ENCODE measurements around the gene MAGI3. TPM values are rescaled to one million over a fixed set of nuclear protein-coding genes. Genes with fewer than 3 reads are reported as not detected.

The MAGI3 gene
- total and polyA plus RNA-seq, 12 donors: 3.3 to 17.6 (median 11.8) TPM

- DNase-seq: no peak
- H3K27ac ChIP-seq: no peak overlapping the region
- peaks cover 0 to 5% (median 0%) of the 10 kb centered on the region in 3 donors for H3K9me3 ChIP-seq (replicated peaks in 1 of 3)
- WGBS, 4 donors: 92 to 97% (median 94%) methylated on average over 5 of the region's 5 CpGs
- no peaks in the 10 kb centered on the region for H3K36me3 ChIP-seq (replicated peaks in 1 of 2)
- TF ChIP-seq, protein P1, sequence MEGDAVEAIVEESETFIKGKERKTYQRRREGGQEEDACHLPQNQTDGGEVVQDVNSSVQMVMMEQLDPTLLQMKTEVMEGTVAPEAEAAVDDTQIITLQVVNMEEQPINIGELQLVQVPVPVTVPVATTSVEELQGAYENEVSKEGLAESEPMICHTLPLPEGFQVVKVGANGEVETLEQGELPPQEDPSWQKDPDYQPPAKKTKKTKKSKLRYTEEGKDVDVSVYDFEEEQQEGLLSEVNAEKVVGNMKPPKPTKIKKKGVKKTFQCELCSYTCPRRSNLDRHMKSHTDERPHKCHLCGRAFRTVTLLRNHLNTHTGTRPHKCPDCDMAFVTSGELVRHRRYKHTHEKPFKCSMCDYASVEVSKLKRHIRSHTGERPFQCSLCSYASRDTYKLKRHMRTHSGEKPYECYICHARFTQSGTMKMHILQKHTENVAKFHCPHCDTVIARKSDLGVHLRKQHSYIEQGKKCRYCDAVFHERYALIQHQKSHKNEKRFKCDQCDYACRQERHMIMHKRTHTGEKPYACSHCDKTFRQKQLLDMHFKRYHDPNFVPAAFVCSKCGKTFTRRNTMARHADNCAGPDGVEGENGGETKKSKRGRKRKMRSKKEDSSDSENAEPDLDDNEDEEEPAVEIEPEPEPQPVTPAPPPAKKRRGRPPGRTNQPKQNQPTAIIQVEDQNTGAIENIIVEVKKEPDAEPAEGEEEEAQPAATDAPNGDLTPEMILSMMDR (IDR thresholded peaks at IDR 0.05): no peak
- no peak for TF ChIP-seq POLR2A (IDR thresholded peaks at IDR 0.05)
- intact Hi-C loops (cut with DNase I): no loop called here
- H3K4me1 ChIP-seq (replicated peaks in 1 of 2): peaks cover 0 to 9% of the 10 kb centered on the region in 2 donors
- no peaks in the 10 kb centered on the region for H3K27me3 ChIP-seq
- no peak overlapping the region for H3K4me3 ChIP-seq
These were observed 263.4 kb downstream of the MAGI3 start for GRCh38 chr1:113653741-113654140.

DNA sequence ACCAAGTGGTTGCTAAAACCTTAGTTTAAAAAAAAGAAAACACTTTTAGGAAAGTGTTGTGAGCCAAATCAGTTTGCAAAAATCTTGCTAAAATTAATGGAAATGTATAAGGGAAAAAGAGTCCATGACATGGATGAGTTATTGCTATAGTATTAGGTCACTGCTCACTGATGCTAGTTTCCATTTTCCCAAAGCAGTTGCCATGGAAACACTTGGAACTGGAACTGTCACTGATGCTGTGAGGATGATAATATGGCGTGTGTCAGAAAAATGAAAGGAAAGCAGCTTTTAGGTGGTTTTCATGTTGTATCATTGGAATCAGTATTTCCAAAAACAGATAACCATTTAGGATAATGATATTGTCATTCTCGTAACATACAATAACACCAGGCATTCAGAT, 264.6 kb downstream of the MAGI3 start:
- Histone ChIP-seq H3K4me3 (no peak overlapping the region), H3K4me1 (replicated peaks in 1 of 2) (peaks cover 0 to 9% of the 10 kb centered on the region in 2 donors), H3K36me3 (replicated peaks in 1 of 2) (no peaks in the 10 kb centered on the region), H3K27me3 (no peaks in the 10 kb centered on the region), H3K9me3 (replicated peaks in 1 of 3) (peaks cover 0 to 5% (median 0%) of the 10 kb centered on the region in 3 donors), H3K27ac (no peak overlapping the region)
- TF ChIP-seq POLR2A (IDR thresholded peaks at IDR 0.05): no peak
- TF ChIP-seq, protein P1 (IDR thresholded peaks at IDR 0.05): no peak
- DNase-seq: no peak
- intact Hi-C loops (cut with DNase I): no loop called here
- 79 to 95% (median 90%) methylated on average over 2 of the region's 2 CpGs for WGBS, 4 donors

GRCh38 chr1:113657126-113657525, 266.8 kb downstream of the MAGI3 start:
- Histone ChIP-seq H3K9me3 (replicated peaks in 1 of 3) (peaks cover 0 to 5% (median 0%) of the 10 kb centered on the region in 3 donors), H3K27me3 (no peaks in the 10 kb centered on the region), H3K4me1 (replicated peaks in 1 of 2) (peaks cover 0 to 9% of the 10 kb centered on the region in 2 donors), H3K4me3 (no peak overlapping the region), H3K36me3 (replicated peaks in 1 of 2) (no peaks in the 10 kb centered on the region), H3K27ac (no peak overlapping the region)
- 45 to 64% (median 54%) methylated on average over 3 of the region's 3 CpGs for WGBS, 4 donors
- TF ChIP-seq POLR2A (IDR thresholded peaks at IDR 0.05): no peak
- DNase-seq: no peak
- intact Hi-C loops (cut with DNase I): no loop called here

GRCh38 chr1:113657556-113658063, 267.3 kb downstream of the MAGI3 start:
- TF ChIP-seq, protein P1 (IDR thresholded peaks at IDR 0.05): no peak
- TF ChIP-seq POLR2A (IDR thresholded peaks at IDR 0.05): no peak
- DNase-seq: no peak
- Histone ChIP-seq H3K27ac (no peak overlapping the region), H3K4me1 (replicated peaks in 1 of 2) (peaks cover 0 to 9% of the 10 kb centered on the region in 2 donors), H3K27me3 (no peaks in the 10 kb centered on the region), H3K4me3 (no peak overlapping the region), H3K9me3 (replicated peaks in 1 of 3) (peaks cover 0 to 5% (median 0%) of the 10 kb centered on the region in 3 donors), H3K36me3 (replicated peaks in 1 of 2) (no peaks in the 10 kb centered on the region)
- 38 to 50% (median 46%) methylated on average over 3 of the region's 3 CpGs for WGBS, 4 donors
- intact Hi-C loops (cut with DNase I): no loop called here

DNA sequence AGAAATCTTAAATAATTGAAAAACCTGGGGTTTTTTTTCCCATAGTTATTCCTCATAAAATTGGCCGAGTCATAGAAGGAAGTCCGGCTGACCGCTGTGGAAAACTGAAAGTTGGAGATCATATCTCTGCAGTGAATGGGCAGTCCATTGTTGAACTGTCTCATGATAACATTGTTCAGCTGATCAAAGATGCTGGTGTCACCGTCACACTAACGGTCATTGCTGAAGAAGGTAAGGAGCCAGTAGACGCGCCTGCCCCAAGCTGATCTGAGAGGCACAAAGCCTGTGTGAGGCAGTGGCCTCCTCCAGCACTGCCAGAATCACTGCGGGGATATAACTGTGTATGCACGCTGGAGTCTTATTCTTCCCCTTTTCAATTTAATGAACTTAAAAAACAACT, 268.7 kb downstream of the MAGI3 start:
- Histone ChIP-seq H3K36me3 (replicated peaks in 1 of 2) (no peaks in the 10 kb centered on the region), H3K4me1 (replicated peaks in 1 of 2) (peaks cover 0 to 9% of the 10 kb centered on the region in 2 donors), H3K27me3 (no peaks in the 10 kb centered on the region), H3K9me3 (replicated peaks in 1 of 3) (peaks cover 0 to 4% (median 0%) of the 10 kb centered on the region in 3 donors), H3K27ac (no peak overlapping the region), H3K4me3 (no peak overlapping the region)
- TF ChIP-seq, protein P1 (IDR thresholded peaks at IDR 0.05): no peak
- no peak for TF ChIP-seq POLR2A (IDR thresholded peaks at IDR 0.05)
- DNase-seq: peak in 1 of 7 donors; percentile 17
- intact Hi-C loops (cut with DNase I): no loop called here
- WGBS, 4 donors: 89 to 97% (median 92%) methylated on average over 9 of the region's 9 CpGs

All from adrenal gland (tissue), 12 donors.